Measurements from ENCODE around the gene PAWR.
"Not testable (repeated sequence)": the region's sequence is repeated elsewhere in the genome, so short reads cannot be mapped to it uniquely, and the experiment has no call there.

Gene PAWR

DNA sequence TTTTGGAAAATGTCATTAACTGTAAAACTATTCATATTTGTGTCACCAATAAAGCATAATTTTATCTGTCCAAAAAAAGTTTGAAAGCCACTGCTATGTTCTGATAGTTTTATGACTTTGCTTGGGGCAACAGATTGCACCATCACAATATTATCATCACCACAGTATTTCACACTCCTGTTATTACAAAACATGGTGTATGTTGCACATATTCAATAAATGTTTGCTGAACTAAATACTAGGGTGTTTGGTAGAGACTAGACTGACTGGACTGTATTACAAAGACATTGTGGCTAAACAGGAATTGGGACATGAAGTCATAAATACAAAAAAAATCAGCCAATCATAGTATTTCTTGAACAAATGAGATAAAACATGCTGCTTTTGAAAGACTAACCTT, 55.1 kb downstream of the PAWR start:
- TF ChIP-seq POLR2A (IDR thresholded peaks at IDR 0.05; ENCODE audit: extremely low read depth, insufficient read length), result no peak
- TF ChIP-seq CTCF (IDR thresholded peaks at IDR 0.05; ENCODE audit: low read depth, low read length), result no peak
- no peak for TF ChIP-seq MYC (IDR thresholded peaks at IDR 0.05; ENCODE audit: low read depth, low read length)
- TF ChIP-seq, protein P1, sequence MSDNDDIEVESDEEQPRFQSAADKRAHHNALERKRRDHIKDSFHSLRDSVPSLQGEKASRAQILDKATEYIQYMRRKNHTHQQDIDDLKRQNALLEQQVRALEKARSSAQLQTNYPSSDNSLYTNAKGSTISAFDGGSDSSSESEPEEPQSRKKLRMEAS (IDR thresholded peaks at IDR 0.05; ENCODE audit: low read depth, low read length), result no peak
- DNase-seq (ENCODE audit: low read depth), result peak; percentile 2
- H3K4me3 ChIP-seq (ENCODE audit: low read depth, low read length), result no peak overlapping the region

DNA sequence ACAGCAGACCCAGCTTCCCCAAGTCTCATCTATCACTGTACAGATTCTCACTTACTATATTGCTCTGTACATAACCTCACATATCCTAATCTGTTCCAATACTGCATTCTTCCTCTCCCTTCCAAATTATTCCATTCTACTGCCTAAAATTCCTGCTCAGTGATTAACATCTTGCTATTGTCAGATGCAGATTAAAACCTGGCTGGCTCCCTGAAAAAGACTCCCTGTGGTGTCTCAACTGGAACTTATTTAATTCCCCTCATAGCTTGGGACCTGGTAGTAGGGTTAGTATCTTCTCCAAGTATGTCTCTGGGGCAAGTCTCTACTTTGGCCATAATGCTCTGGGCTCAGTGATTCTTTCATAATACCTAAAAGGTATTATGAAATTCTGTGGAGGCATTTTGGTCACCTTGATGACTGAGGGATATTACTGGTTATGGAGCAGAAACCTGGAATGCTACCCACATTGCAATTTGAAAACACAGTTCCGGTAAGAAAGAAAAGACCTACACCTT, 55.8 kb downstream of the PAWR start:
- no peak for DNase-seq (ENCODE audit: low read depth)
- TF ChIP-seq MYC (IDR thresholded peaks at IDR 0.05; ENCODE audit: low read depth, low read length) (no peak), POLR2A (IDR thresholded peaks at IDR 0.05; ENCODE audit: extremely low read depth, insufficient read length) (no peak), CTCF (IDR thresholded peaks at IDR 0.05; ENCODE audit: low read depth, low read length) (no peak)
- TF ChIP-seq, protein P1 (IDR thresholded peaks at IDR 0.05; ENCODE audit: low read depth, low read length), result no peak
- no peak overlapping the region for H3K4me3 ChIP-seq (ENCODE audit: low read depth, low read length)

DNA sequence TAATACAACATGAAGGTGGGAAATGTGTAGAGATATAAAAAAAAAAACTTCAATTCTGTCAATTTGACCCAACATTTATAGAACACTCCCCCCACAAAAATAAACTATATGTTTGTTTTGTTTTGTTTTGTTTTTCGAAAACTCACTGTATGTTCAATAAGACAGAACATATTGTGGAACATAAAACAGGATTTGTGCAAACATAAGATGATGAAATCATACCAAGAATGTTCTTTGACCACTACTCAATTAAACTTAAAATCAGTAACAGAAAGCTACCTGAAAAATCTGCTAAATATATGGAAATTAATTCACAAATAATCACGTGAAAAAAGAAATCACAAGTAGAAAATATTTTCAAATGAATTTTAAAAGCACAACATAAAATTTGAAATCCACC, 61.2 kb downstream of the PAWR start:
- DNase-seq (ENCODE audit: low read depth), result no peak
- H3K4me3 ChIP-seq (ENCODE audit: low read depth, low read length), result no peak overlapping the region
- TF ChIP-seq, protein P1 (IDR thresholded peaks at IDR 0.05; ENCODE audit: low read depth, low read length), result no peak
- TF ChIP-seq CTCF (IDR thresholded peaks at IDR 0.05; ENCODE audit: low read depth, low read length) (no peak), MYC (IDR thresholded peaks at IDR 0.05; ENCODE audit: low read depth, low read length) (no peak), POLR2A (IDR thresholded peaks at IDR 0.05; ENCODE audit: extremely low read depth, insufficient read length) (no peak)

- DNase-seq (ENCODE audit: low read depth); H3K4me3 ChIP-seq (ENCODE audit: low read depth, low read length): not testable (repeated sequence)
Measured at GRCh38 chr12:79626735-79627134, 64.0 kb downstream of the PAWR start.

- TF ChIP-seq CTCF (IDR thresholded peaks at IDR 0.05; ENCODE audit: low read depth, low read length) (no peak), MYC (IDR thresholded peaks at IDR 0.05; ENCODE audit: low read depth, low read length) (no peak), POLR2A (IDR thresholded peaks at IDR 0.05; ENCODE audit: extremely low read depth, insufficient read length) (no peak)
- TF ChIP-seq, protein P1 (IDR thresholded peaks at IDR 0.05; ENCODE audit: low read depth, low read length), result no peak
- H3K4me3 ChIP-seq (ENCODE audit: low read depth, low read length), result no peak overlapping the region
- no peak for DNase-seq (ENCODE audit: low read depth)
Measured at GRCh38 chr12:79624378-79624777, 66.4 kb downstream of the PAWR start.

DNA sequence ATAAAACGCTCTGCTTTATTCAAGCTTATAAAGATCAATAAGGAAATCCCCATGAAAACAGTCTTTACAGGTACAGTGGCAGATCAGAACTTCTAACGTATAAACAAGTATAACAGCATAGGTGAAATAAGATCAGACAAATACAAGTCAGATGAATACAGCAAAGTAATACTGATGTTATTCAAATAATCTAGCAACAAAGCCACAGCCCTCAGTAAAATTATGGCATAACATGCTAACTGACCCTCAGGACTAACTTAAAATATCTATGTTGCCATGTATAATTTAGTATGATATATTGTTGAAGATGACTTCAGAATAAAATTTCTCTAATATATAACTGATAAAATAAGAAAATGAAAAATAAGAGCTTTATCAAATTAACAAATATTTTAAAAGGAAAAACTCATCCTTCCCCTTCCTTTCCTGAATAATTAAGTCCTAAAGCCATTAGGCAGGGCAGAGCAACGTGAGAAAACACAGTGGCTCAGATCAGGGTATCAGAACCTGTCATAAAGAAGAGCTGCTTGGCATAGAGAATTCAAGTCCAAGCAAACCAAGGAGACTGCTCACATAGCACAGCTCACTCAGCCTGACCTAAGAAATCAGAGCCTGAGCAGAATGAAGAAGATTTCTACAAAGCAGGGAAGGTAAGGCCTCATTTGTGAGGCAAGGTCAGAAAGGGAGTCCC, 70.7 kb downstream of the PAWR start:
- DNase-seq (ENCODE audit: low read depth), result no peak
- no peak for TF ChIP-seq MYC (IDR thresholded peaks at IDR 0.05; ENCODE audit: low read depth, low read length)
- TF ChIP-seq, protein P1 (IDR thresholded peaks at IDR 0.05; ENCODE audit: low read depth, low read length), result no peak
- no peak for TF ChIP-seq POLR2A (IDR thresholded peaks at IDR 0.05; ENCODE audit: extremely low read depth, insufficient read length)
- no peak overlapping the region for H3K4me3 ChIP-seq (ENCODE audit: low read depth, low read length)

Measured in NB4 (cell line).